CD1c-positive myeloid dendritic cell (primary cell): Measurements from ENCODE around the gene CA6.
A peak's percentile ranks its signal among the peaks of the same experiment; 100 is the strongest.
"Not testable (repeated sequence)": the region's sequence is repeated elsewhere in the genome, so short reads cannot be mapped to it uniquely, and the experiment has no call there.

Source experiments
- DNase-seq: peaks from one replicate; pipeline ENCODE4 v3.0.0-alpha.2; 2016; ENCODE audit errors: extremely low spot score

Gene CA6

DNA sequence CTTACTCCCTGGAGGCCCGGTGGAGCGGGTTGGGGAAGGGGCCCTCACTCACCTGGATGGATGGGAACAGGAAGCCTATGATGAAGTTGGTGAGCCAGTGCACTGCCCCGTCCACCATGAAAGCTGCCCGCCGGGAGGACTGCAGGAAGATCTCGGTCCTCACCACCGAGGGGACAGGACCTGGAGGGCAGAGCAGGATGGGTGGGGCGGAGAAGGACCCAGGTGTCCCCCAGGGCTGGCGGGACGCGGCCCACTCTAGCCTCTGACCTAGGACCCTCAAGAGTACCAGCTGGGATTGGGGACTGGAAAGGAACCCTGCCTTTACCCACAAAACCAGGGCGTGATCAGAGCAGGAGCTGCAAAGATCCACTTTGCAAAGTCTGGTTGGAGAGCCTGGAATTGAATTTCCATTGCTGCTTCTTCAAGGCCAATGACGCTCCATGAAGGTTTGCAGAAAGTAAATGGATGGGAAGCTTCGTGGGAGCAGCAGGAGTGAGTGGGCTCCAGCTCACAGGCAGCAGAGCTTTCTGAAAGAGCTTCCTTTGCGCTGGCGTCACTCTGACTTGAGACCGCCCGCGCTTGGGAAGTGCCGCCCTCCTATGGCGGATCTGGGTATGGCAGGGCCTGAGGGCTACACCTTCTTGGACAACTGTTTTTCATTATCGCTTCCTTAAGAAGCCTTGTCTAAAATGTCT lies 59.2 kb downstream of the CA6 start:
- DNase-seq: peak; percentile 88

GRCh38 chr1:9005395-9005708 lies 59.7 kb downstream of the CA6 start:
- DNase-seq: no peak

DNA sequence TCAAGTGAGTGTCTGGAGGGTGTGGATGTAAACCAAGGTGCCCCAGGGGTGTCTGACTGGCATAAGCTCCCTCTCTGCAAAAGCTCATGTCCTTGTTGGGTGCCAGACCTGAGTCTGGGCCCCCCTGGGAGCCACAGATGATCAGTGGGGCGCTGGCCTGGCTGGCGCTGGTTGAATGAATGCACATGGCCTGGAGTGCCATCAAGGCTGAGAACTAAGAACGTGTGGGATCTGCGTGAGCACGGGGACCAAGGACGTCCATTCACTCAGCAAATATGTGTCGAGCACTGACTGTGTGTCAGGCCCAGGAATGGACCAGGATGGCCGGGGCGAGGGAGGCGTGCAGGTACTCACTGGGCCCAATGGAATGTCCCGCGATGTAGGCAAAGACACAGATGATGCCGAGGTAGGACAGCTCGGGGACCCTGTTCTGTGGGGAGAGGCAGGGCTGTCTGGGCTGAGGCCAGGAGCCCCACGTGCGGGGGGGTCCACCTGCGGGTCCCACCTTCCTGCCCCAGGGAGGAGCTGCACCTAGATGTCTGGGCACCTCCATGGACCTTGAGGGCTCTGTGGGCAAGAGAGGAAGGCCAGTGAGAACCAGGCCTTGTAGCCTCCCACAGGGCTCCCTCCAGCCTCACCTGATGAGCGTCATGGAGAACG lies 61.4 kb downstream of the CA6 start:
- no peak for DNase-seq

GRCh38 chr1:9008236-9008635 lies 62.6 kb downstream of the CA6 start:
- no peak for DNase-seq

DNA sequence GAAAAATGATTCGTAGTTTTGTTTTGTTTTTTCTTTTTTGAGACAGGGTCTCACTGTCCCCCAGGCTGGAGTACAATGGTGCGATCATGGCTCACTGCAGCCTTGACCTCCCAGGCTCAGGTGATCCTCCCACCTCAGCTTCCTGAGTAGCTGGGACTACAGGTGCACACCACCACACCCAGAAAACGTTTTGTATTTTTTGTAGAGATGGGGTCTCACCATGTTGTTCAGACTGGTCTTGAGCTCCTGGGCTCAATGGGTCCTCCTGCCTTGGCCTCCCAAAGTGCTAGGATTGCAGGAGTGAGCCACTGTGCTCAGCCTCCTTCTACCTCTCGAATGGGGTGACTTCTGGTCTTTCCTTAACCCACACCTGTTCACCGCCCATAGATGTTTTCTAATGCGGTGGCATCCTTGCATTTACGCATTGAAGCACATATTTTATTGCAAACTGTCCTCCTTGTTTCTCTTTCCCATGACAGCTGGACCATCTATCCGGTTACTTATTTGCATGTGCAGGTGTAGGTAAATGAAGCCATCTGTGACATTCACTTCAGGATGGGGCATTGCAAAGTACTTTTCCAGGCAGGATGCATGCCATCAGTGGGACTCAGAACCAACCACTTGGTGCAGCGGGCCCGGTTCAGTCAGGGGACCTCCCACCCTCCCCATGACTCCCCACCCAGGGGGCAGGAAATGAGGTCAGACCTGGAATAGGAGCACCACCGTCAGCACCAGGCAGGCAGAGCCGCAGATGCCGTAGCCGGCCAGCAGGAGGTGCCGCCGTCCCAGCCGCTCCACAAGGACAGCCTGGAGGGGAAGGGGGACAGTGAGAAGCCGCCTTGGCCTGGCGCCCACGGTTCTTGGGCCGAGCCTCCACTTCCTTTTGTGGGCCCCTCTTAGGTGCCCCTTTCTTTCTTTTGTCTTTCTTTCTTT lies 64.0 kb downstream of the CA6 start:
- peak; percentile 52 for DNase-seq

DNA sequence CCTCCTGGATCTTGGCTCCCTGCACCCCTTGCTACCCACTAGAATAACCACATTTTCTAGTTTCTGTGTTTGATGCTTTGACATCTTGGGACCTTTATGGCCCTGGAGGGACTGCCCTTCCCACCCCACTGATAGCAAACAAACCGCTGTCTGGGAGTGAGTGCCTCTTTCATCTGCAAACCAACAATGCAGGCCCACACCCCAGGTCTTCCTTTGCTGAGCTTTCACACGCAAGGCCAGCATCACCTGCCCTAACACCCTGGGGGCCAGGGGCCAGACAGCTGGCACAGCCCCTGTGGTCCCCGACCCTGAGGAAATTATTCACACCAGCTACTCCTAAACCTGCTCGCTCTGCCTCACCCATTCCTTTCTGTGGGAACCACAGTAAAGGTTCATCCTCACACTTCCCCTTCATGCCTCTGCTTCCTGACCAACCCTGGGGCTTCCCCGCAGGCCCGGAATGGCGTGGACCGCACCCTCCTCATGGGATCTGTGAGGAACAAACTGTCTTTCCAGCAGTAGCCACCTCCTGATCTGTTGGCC lies 65.2 kb downstream of the CA6 start:
- DNase-seq: peak; percentile 74

DNA sequence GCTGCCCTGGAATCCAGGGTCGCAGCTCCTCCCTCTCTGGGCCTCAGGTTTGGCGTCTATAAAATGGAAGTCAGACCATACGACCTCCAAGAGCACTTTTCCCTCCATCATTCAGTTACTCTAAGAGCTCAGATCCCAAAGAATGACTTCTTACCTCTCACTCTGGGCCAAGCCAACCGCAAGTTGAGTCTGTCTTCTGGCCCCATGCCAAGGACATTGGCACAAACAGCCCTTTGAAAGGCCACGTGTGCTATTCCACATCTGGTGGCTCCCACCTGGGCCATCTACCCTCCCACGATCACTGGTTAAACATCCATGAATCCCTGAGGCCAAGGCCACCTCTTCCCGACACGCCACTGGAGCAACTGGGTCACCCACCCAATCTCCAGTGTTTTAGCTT lies 68.2 kb downstream of the CA6 start:
- no peak for DNase-seq

DNA sequence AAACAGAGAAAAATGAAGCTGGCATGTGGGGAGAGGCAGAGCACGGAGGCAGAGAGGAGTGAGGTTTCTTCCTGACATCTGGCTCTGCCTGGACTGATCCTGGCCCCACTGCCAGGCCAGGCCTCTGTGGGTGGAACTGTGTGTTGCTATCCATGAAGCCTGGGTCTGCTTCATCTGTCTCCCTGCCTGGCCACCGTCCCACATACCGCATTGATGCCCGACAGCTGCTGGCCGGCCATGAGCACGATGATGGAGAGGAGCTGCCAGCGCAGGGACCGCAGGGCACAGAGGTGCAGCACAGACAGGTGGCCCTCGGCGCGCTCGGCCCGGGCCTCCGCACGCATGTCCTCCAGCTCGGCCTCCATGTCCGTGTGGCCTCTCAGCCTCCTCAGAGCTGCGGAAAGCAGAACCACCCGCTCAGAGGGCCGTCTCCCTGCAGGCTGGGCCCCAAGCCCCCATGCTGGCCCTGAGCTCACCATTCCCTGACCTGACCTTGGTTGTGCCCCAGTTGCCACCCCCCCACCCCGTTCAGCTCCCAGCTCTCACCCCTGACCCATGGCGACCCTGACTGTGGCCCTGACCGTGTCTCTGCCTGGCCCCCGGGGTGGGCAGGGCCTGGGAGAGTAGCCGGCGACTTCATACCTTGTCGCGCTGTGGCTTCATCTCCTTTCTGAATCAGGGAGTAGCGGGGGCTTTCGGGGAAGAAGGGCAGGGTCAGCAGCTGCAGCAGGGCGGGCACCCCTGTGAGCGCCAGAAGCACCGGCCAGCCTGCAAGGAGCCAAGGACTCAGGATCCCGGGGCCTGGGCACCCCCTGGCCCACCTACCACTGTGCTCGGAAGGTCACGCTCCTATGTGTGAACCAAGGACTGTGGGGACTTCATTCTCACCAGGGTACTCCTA lies 69.1 kb downstream of the CA6 start:
- DNase-seq: no peak

- no peak for DNase-seq
Measured at GRCh38 chr1:9016455-9016854, 70.8 kb downstream of the CA6 start.

- no peak for DNase-seq
Measured at GRCh38 chr1:9018333-9018732, 72.7 kb downstream of the CA6 start.

DNA sequence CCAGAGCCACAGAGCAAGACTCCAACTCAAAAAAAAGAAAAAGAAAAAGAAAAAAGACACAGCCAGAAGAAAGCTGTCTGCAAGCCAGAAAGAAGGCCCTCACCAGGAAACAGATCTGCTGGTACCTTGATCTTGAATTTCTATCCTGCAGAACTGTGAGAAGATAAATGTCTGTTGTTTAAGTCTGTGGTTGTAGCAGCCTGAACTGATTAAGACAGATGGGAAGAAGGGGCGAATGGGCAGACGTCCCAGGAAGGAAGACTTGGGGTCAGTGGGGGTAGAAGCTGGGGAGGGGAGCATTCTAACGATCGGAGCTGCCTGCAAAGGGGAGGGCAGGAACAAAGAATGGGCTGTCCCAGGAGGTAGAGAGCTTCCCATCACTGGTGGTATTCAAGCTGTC lies 74.2 kb downstream of the CA6 start:
- DNase-seq: no peak

DNA sequence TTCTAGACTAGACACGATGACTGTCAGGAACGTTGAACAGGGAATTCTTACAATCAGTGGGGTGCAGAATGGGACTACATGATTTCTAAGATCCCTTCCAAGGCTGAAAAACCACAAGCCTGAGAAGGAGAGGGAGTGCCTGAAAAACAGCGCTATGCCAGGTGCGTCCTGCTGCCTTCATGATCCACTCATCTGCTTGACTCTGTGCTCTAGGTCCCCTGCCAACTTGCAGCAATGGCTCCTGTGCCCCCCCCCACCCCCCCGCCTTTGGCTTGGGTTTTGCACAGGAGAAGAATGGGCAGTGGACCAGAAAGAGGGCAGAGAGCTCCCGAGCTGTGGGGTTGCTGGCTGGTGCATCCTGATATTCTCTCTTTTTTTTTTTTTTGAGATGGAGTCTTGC lies 74.6 kb downstream of the CA6 start:
- no peak for DNase-seq

- not testable (repeated sequence) for DNase-seq
Measured at GRCh38 chr1:9022026-9022738, 76.5 kb downstream of the CA6 start.

DNA sequence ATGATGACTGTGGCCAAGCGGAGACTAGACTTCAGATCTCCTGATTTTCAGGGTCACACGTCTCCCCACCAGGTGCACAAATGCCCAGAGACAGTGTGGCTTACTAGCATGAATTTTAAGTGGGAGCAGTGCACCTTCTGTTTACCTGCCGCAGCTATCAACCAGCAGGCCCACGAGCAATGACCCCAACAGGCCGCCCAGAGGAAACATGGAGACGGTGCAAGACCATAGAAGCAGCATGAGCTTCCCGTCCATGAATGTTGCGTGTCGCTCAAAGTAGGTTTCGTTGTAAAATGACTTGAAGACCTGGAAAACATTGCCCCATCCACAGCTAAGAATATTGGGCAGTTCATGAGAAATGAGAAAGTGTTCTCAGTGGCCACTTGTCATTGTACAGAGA lies 77.1 kb downstream of the CA6 start:
- no peak for DNase-seq
